Brain microvascular endothelial cell (primary cell): ENCODE measurements around the gene COL5A1.
A peak's percentile ranks its signal among the peaks of the same experiment; 100 is the strongest.

ENCODE experiments used
- DNase-seq: peaks from one replicate; pipeline ENCODE4 v3.0.0-alpha.2; 2020
- H3K27ac ChIP-seq: fragments of 250-450 bp; sonication (Bioruptor Pico); 2 replicates; pipeline ENCODE4 v1.5.1; 2020; ENCODE audit warnings: mild to moderate bottlenecking, moderate library complexity
- H3K27me3 ChIP-seq: fragments of 250-450 bp; sonication (Bioruptor Pico); replicated peaks from 2 replicates; pipeline ENCODE4 v1.5.1; 2020; ENCODE audit warnings: mild to moderate bottlenecking
- H3K36me3 ChIP-seq: fragments of 250-450 bp; sonication (Bioruptor Pico); replicated peaks from 2 replicates; pipeline ENCODE4 v1.5.1; 2020; ENCODE audit warnings: mild to moderate bottlenecking
- H3K4me3 ChIP-seq: 2 replicates; pipeline ENCODE4 v1.5.1; 2011; ENCODE audit warnings: low read depth, mild to moderate bottlenecking, control low read depth, low read length, moderate library complexity
- CTCF ChIP-seq: IDR thresholded peaks from 2 replicates; pipeline ENCODE4 v1.5.1; 2011; ENCODE audit warnings: low read depth, mild to moderate bottlenecking, moderate library complexity, low read length, control low read depth, inconsistent platforms; ENCODE audit errors: missing control alignments
- in situ Hi-C: cut with HindIII; loops from 2 replicates; pipeline ENCODE4 v1.10.0; 2017; ENCODE audit warnings: low sequenced_read_pairs, low pct_ligation_motif_present

The COL5A1 gene

GRCh38 chr9:134733480-134734232 is 92.1 kb downstream of the COL5A1 start:
- Histone ChIP-seq H3K4me3 (no peak overlapping the region), H3K27ac (no peak overlapping the region), H3K27me3 (no peaks in the 10 kb centered on the region), H3K36me3 (peaks cover 86% of the 10 kb centered on the region)
- in situ Hi-C loops, result no loop called here
- DNase-seq, result no peak
- TF ChIP-seq CTCF, result no peak

GRCh38 chr9:134734270-134734669 is 92.7 kb downstream of the COL5A1 start:
- Histone ChIP-seq H3K27me3 (no peaks in the 10 kb centered on the region), H3K4me3 (no peak overlapping the region), H3K27ac (no peak overlapping the region), H3K36me3 (peaks cover 88% of the 10 kb centered on the region)
- in situ Hi-C loops, result no loop called here
- DNase-seq, result peak; percentile 21
- no peak for TF ChIP-seq CTCF

GRCh38 chr9:134735441-134736175 is 94.0 kb downstream of the COL5A1 start:
- Histone ChIP-seq H3K36me3 (peaks cover 93% of the 10 kb centered on the region), H3K4me3 (no peak overlapping the region), H3K27me3 (no peaks in the 10 kb centered on the region), H3K27ac (no peak overlapping the region)
- no peak for DNase-seq
- no peak for TF ChIP-seq CTCF
- in situ Hi-C loops, result no loop called here

- Histone ChIP-seq H3K27ac (no peak overlapping the region), H3K4me3 (no peak overlapping the region), H3K27me3 (no peaks in the 10 kb centered on the region), H3K36me3 (peaks cover 95% of the 10 kb centered on the region)
- DNase-seq, result no peak
- in situ Hi-C loops, result no loop called here
- no peak for TF ChIP-seq CTCF
Measured at GRCh38 chr9:134736791-134737497, 95.3 kb downstream of the COL5A1 start.

- Histone ChIP-seq H3K4me3 (no peak overlapping the region), H3K27me3 (no peaks in the 10 kb centered on the region), H3K27ac (no peak overlapping the region), H3K36me3 (peaks cover 96% of the 10 kb centered on the region)
- DNase-seq, result no peak
- no peak for TF ChIP-seq CTCF
- in situ Hi-C loops, result no loop called here
Measured at GRCh38 chr9:134737842-134738580, 96.4 kb downstream of the COL5A1 start.
